Cerebellar nuclear complex (tissue), 1 donor: ENCODE data around the gene UCP3.

ENCODE experiments used
- DNase-seq, 2 experiments: peaks; one replicate each; lab custom pipeline; 2025; lab: John Stamatoyannopoulos, UW

UCP3 gene

GRCh38 chr11:74018331-74019005 is 9.6 kb upstream of the UCP3 start:
- no peak for DNase-seq

- no peak for DNase-seq
Observed at GRCh38 chr11:74017631-74018030, 8.7 kb upstream of the UCP3 start.

GRCh38 chr11:74015919-74016684 is 7.2 kb upstream of the UCP3 start:
- no peak for DNase-seq

- DNase-seq, result no peak
Observed at GRCh38 chr11:74014880-74015279, 6.0 kb upstream of the UCP3 start.

GRCh38 chr11:74013141-74013540 is 4.3 kb upstream of the UCP3 start:
- DNase-seq, result no peak

- DNase-seq, result no peak
Observed at GRCh38 chr11:74012074-74012809, 3.4 kb upstream of the UCP3 start.

GRCh38 chr11:74011360-74012073 is 2.6 kb upstream of the UCP3 start:
- DNase-seq, result no peak

GRCh38 chr11:74010306-74011300 is 1.7 kb upstream of the UCP3 start:
- no peak for DNase-seq

GRCh38 chr11:74009675-74010305 is 905 bp upstream of the UCP3 start:
- DNase-seq, result no peak

GRCh38 chr11:74009230-74009547 is 304 bp upstream of the UCP3 start:
- DNase-seq, result no peak

GRCh38 chr11:74007691-74008372 is 1.1 kb downstream of the UCP3 start:
- no peak for DNase-seq

GRCh38 chr11:74006743-74007304 is 2.1 kb downstream of the UCP3 start:
- no peak for DNase-seq

- DNase-seq, result no peak
Observed at GRCh38 chr11:74005721-74006517, 3.0 kb downstream of the UCP3 start.

- DNase-seq, result no peak
Observed at GRCh38 chr11:74004759-74005615, 3.9 kb downstream of the UCP3 start.

- no peak for DNase-seq
Observed at GRCh38 chr11:74004046-74004695, 4.7 kb downstream of the UCP3 start.

- no peak for DNase-seq
Observed at GRCh38 chr11:74002832-74003231, 6.1 kb downstream of the UCP3 start.

GRCh38 chr11:74001822-74002286 is 7.0 kb downstream of the UCP3 start:
- DNase-seq, result no peak
